Measurements from ENCODE around the gene PARD3B.

Gene PARD3B

GRCh38 chr2:205411558-205411957 is 866.3 kb downstream of the PARD3B start:
- Histone ChIP-seq H3K9me3 (ENCODE audit: control insufficient read depth, low read depth, low read length) (no peaks in the 10 kb centered on the region), H3K4me1 (ENCODE audit: control insufficient read depth, low read depth, low read length) (no peaks in the 10 kb centered on the region), H3K9ac (ENCODE audit: low read length) (no peak overlapping the region), H3K27me3 (ENCODE audit: control insufficient read depth, insufficient read depth, low read length) (no peaks in the 10 kb centered on the region), H3K4me3 (ENCODE audit: low read length) (no peak overlapping the region), H3K27ac (ENCODE audit: low read length) (no peak overlapping the region), H3K36me3 (ENCODE audit: control insufficient read depth, low read depth, low read length) (no peaks in the 10 kb centered on the region)

- Histone ChIP-seq H3K27ac (ENCODE audit: low read length) (no peak overlapping the region), H3K27me3 (ENCODE audit: control insufficient read depth, insufficient read depth, low read length) (no peaks in the 10 kb centered on the region), H3K9ac (ENCODE audit: low read length) (no peak overlapping the region), H3K4me1 (ENCODE audit: control insufficient read depth, low read depth, low read length) (no peaks in the 10 kb centered on the region), H3K9me3 (ENCODE audit: control insufficient read depth, low read depth, low read length) (no peaks in the 10 kb centered on the region), H3K36me3 (ENCODE audit: control insufficient read depth, low read depth, low read length) (no peaks in the 10 kb centered on the region), H3K4me3 (ENCODE audit: low read length) (no peak overlapping the region)
Observed at GRCh38 chr2:205424326-205424725, 879.1 kb downstream of the PARD3B start.

GRCh38 chr2:205425102-205425501 is 879.8 kb downstream of the PARD3B start:
- no peaks in the 10 kb centered on the region for H3K9me3 ChIP-seq (ENCODE audit: control insufficient read depth, low read depth, low read length)
- no peaks in the 10 kb centered on the region for H3K4me1 ChIP-seq (ENCODE audit: control insufficient read depth, low read depth, low read length)
- H3K27ac ChIP-seq (ENCODE audit: low read length): no peak overlapping the region
- H3K4me3 ChIP-seq (ENCODE audit: low read length): no peak overlapping the region
- H3K27me3 ChIP-seq (ENCODE audit: control insufficient read depth, insufficient read depth, low read length): no peaks in the 10 kb centered on the region
- H3K9ac ChIP-seq (ENCODE audit: low read length): no peak overlapping the region
- no peaks in the 10 kb centered on the region for H3K36me3 ChIP-seq (ENCODE audit: control insufficient read depth, low read depth, low read length)

GRCh38 chr2:205427112-205427511 is 881.8 kb downstream of the PARD3B start:
- no peaks in the 10 kb centered on the region for H3K27me3 ChIP-seq (ENCODE audit: control insufficient read depth, insufficient read depth, low read length)
- H3K4me1 ChIP-seq (ENCODE audit: control insufficient read depth, low read depth, low read length): no peaks in the 10 kb centered on the region
- H3K9ac ChIP-seq (ENCODE audit: low read length): no peak overlapping the region
- no peaks in the 10 kb centered on the region for H3K9me3 ChIP-seq (ENCODE audit: control insufficient read depth, low read depth, low read length)
- no peak overlapping the region for H3K4me3 ChIP-seq (ENCODE audit: low read length)
- no peak overlapping the region for H3K27ac ChIP-seq (ENCODE audit: low read length)
- no peaks in the 10 kb centered on the region for H3K36me3 ChIP-seq (ENCODE audit: control insufficient read depth, low read depth, low read length)

GRCh38 chr2:205428811-205429210 is 883.5 kb downstream of the PARD3B start:
- H3K36me3 ChIP-seq (ENCODE audit: control insufficient read depth, low read depth, low read length): no peaks in the 10 kb centered on the region
- H3K4me1 ChIP-seq (ENCODE audit: control insufficient read depth, low read depth, low read length): no peaks in the 10 kb centered on the region
- H3K27me3 ChIP-seq (ENCODE audit: control insufficient read depth, insufficient read depth, low read length): no peaks in the 10 kb centered on the region
- H3K27ac ChIP-seq (ENCODE audit: low read length): no peak overlapping the region
- no peaks in the 10 kb centered on the region for H3K9me3 ChIP-seq (ENCODE audit: control insufficient read depth, low read depth, low read length)
- no peak overlapping the region for H3K9ac ChIP-seq (ENCODE audit: low read length)
- no peak overlapping the region for H3K4me3 ChIP-seq (ENCODE audit: low read length)

- H3K4me3 ChIP-seq (ENCODE audit: low read length): no peak overlapping the region
- no peaks in the 10 kb centered on the region for H3K9me3 ChIP-seq (ENCODE audit: control insufficient read depth, low read depth, low read length)
- H3K9ac ChIP-seq (ENCODE audit: low read length): no peak overlapping the region
- H3K27me3 ChIP-seq (ENCODE audit: control insufficient read depth, insufficient read depth, low read length): peaks cover 10% of the 10 kb centered on the region
- H3K27ac ChIP-seq (ENCODE audit: low read length): no peak overlapping the region
- peaks cover 9% of the 10 kb centered on the region for H3K4me1 ChIP-seq (ENCODE audit: control insufficient read depth, low read depth, low read length)
- H3K36me3 ChIP-seq (ENCODE audit: control insufficient read depth, low read depth, low read length): no peaks in the 10 kb centered on the region
Observed at GRCh38 chr2:205435970-205436369, 890.7 kb downstream of the PARD3B start.

- no peak overlapping the region for H3K27ac ChIP-seq (ENCODE audit: low read length)
Observed at GRCh38 chr2:205438241-205438640, 893.0 kb downstream of the PARD3B start.

GRCh38 chr2:205439621-205440020 is 894.3 kb downstream of the PARD3B start:
- peaks cover 9% of the 10 kb centered on the region for H3K4me1 ChIP-seq (ENCODE audit: control insufficient read depth, low read depth, low read length)
- H3K27me3 ChIP-seq (ENCODE audit: control insufficient read depth, insufficient read depth, low read length): peaks cover 10% of the 10 kb centered on the region
- no peak overlapping the region for H3K27ac ChIP-seq (ENCODE audit: low read length)
- H3K9me3 ChIP-seq (ENCODE audit: control insufficient read depth, low read depth, low read length): peaks cover 2% of the 10 kb centered on the region
- H3K9ac ChIP-seq (ENCODE audit: low read length): no peak overlapping the region
- no peak overlapping the region for H3K4me3 ChIP-seq (ENCODE audit: low read length)
- H3K36me3 ChIP-seq (ENCODE audit: control insufficient read depth, low read depth, low read length): no peaks in the 10 kb centered on the region

More at GRCh38 chr2:205438241-205438640, 893.0 kb downstream of the PARD3B start:
- peaks cover 9% of the 10 kb centered on the region for H3K4me1 ChIP-seq (ENCODE audit: control insufficient read depth, low read depth, low read length)
- no peaks in the 10 kb centered on the region for H3K9me3 ChIP-seq (ENCODE audit: control insufficient read depth, low read depth, low read length)
- peaks cover 10% of the 10 kb centered on the region for H3K27me3 ChIP-seq (ENCODE audit: control insufficient read depth, insufficient read depth, low read length)
- H3K36me3 ChIP-seq (ENCODE audit: control insufficient read depth, low read depth, low read length): no peaks in the 10 kb centered on the region
- no peak overlapping the region for H3K9ac ChIP-seq (ENCODE audit: low read length)
- no peak overlapping the region for H3K4me3 ChIP-seq (ENCODE audit: low read length)

GRCh38 chr2:205441524-205441923 is 896.2 kb downstream of the PARD3B start:
- Histone ChIP-seq H3K36me3 (ENCODE audit: control insufficient read depth, low read depth, low read length) (no peaks in the 10 kb centered on the region), H3K4me1 (ENCODE audit: control insufficient read depth, low read depth, low read length) (peaks cover 9% of the 10 kb centered on the region), H3K27me3 (ENCODE audit: control insufficient read depth, insufficient read depth, low read length) (peaks cover 10% of the 10 kb centered on the region), H3K9me3 (ENCODE audit: control insufficient read depth, low read depth, low read length) (peaks cover 2% of the 10 kb centered on the region), H3K4me3 (ENCODE audit: low read length) (no peak overlapping the region), H3K9ac (ENCODE audit: low read length) (no peak overlapping the region), H3K27ac (ENCODE audit: low read length) (no peak overlapping the region)

- no peaks in the 10 kb centered on the region for H3K27me3 ChIP-seq (ENCODE audit: control insufficient read depth, insufficient read depth, low read length)
- H3K27ac ChIP-seq (ENCODE audit: low read length): no peak overlapping the region
- H3K4me1 ChIP-seq (ENCODE audit: control insufficient read depth, low read depth, low read length): peaks cover 3% of the 10 kb centered on the region
- H3K9me3 ChIP-seq (ENCODE audit: control insufficient read depth, low read depth, low read length): peaks cover 2% of the 10 kb centered on the region
- no peaks in the 10 kb centered on the region for H3K36me3 ChIP-seq (ENCODE audit: control insufficient read depth, low read depth, low read length)
- no peak overlapping the region for H3K9ac ChIP-seq (ENCODE audit: low read length)
- H3K4me3 ChIP-seq (ENCODE audit: low read length): no peak overlapping the region
Observed at GRCh38 chr2:205448189-205448588, 902.9 kb downstream of the PARD3B start.

- Histone ChIP-seq H3K36me3 (ENCODE audit: control insufficient read depth, low read depth, low read length) (no peaks in the 10 kb centered on the region), H3K9me3 (ENCODE audit: control insufficient read depth, low read depth, low read length) (no peaks in the 10 kb centered on the region), H3K27me3 (ENCODE audit: control insufficient read depth, insufficient read depth, low read length) (no peaks in the 10 kb centered on the region), H3K27ac (ENCODE audit: low read length) (no peak overlapping the region), H3K4me3 (ENCODE audit: low read length) (no peak overlapping the region), H3K4me1 (ENCODE audit: control insufficient read depth, low read depth, low read length) (peaks cover 3% of the 10 kb centered on the region), H3K9ac (ENCODE audit: low read length) (no peak overlapping the region)
Observed at GRCh38 chr2:205451901-205452512, 906.7 kb downstream of the PARD3B start.

GRCh38 chr2:205453202-205453601 is 907.9 kb downstream of the PARD3B start:
- Histone ChIP-seq H3K27me3 (ENCODE audit: control insufficient read depth, insufficient read depth, low read length) (no peaks in the 10 kb centered on the region), H3K4me3 (ENCODE audit: low read length) (no peak overlapping the region), H3K4me1 (ENCODE audit: control insufficient read depth, low read depth, low read length) (peaks cover 3% of the 10 kb centered on the region), H3K36me3 (ENCODE audit: control insufficient read depth, low read depth, low read length) (no peaks in the 10 kb centered on the region), H3K9ac (ENCODE audit: low read length) (no peak overlapping the region), H3K9me3 (ENCODE audit: control insufficient read depth, low read depth, low read length) (no peaks in the 10 kb centered on the region), H3K27ac (ENCODE audit: low read length) (no peak overlapping the region)

All from iPS-18a (cell line).